ENCODE data around the gene ZNF354B.

- TF ChIP-seq EZH2 (IDR thresholded peaks at IDR 0.05; ENCODE audit: insufficient read depth, poor library complexity, severe bottlenecking) (no peak), EZH2phosphoT487 (IDR thresholded peaks at IDR 0.05; ENCODE audit: insufficient read depth, low read depth) (no peak)
These were observed 7.2 kb downstream of the ZNF354B start for GRCh38 chr5:178866946-178867345.
